GM12892 (cell line): Measurements from ENCODE around the gene ZNF319.

Experiments used
- DNase-seq: peaks from one replicate; pipeline ENCODE4 v3.0.0; 2011; ENCODE audit not compliant: insufficient read length
- FAIRE-seq: peaks from 2 replicates; lab custom pipeline; 2011; peaks lifted over from hg19 to GRCh38; lab: Jason Lieb, UNC
- POLR2A ChIP-seq: IDR thresholded peaks from 2 replicates; pipeline ENCODE4 v1.6.1; 2011; ENCODE audit warnings: low read depth, low read length, control low read depth
- POLR2AphosphoS5 ChIP-seq: IDR thresholded peaks from 2 replicates; pipeline ENCODE4 v1.6.1; 2011; ENCODE audit warnings: low read depth, low read length, control low read depth
- TAF1 ChIP-seq: IDR thresholded peaks from 2 replicates; pipeline ENCODE4 v1.6.1; 2011; ENCODE audit warnings: low read depth, mild to moderate bottlenecking, control low read depth, low read length, borderline replicate concordance

ZNF319 gene

GRCh38 chr16:57997176-57997527 is 3.3 kb downstream of the ZNF319 start:
- TF ChIP-seq POLR2A (no peak), POLR2AphosphoS5 (no peak), TAF1 (no peak)
- FAIRE-seq (no peak), DNase-seq (no peak)

DNA sequence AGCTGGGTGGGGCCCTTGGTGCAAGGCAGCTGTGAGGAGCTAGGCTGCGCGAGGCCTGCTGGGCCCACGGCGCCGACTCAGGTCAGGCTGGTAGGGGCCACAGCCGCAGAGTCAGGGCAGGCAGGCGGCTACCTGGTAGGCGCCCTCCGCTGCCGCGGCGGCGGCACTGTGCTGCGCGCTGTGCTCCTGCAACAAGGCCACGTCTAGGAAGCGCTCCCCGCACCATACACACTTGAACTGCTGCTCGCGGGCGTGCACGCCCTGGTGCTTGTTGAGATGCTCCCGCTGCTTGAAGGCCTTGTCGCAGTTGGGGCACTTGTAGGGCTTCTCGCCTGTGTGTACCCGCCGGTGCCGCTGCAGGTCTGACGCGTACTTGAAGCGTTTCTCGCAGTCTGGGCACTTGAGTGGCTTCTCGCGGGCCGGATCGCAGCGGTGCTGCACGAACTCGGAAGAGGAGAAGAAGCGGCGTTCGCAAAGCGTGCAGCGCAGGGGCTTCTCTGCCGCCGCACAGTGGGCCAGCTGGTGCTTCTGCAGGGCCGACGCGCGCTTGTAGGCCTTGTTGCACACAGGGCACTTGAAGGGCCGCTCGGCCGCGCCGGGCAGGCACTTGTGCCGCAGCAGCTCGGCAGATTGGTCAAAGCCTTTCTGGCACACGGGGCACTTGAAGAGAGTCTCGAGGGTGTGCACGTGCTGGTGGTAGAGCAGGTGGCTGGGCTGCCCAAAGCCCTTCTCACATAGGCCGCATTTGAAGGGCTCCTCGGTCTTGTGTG is 3.9 kb downstream of the ZNF319 start:
- TF ChIP-seq POLR2A (no peak), TAF1 (no peak), POLR2AphosphoS5 (no peak)
- FAIRE-seq (no peak), DNase-seq (no peak)

DNA sequence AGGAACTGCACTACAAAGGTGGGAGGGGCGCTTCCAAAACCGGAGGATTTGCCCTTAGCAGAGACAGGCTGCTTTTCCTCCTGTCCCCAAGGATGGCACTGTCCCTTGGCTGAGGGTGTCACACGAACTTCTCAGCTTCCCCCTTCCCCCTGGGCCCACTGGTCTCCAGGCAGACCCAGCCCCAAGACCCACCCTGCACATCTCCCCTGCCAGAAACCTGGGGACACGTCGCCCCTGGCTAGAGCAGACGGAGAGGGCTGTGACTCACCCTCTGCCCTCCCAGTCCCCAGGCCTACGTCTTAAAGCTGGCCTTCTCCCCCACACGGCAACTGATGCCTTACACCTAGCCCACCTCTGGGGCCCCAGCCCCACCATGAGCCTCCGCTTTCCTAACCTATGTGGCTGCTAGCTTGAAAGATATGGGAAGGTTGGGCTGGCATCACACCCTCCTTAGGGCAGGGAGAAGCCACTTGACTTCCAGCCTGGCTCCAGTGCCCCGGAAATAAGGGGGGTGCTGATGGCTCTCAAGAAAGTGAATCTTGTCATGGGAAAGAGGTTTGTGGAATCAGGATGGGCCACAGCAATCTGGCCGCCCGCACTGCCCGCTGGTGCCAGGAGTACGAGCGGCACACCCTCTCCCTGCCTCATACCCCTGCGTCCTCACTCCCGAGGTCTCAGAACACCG is 4.6 kb downstream of the ZNF319 start:
- no peak for TF ChIP-seq TAF1
- FAIRE-seq, result no peak

DNA sequence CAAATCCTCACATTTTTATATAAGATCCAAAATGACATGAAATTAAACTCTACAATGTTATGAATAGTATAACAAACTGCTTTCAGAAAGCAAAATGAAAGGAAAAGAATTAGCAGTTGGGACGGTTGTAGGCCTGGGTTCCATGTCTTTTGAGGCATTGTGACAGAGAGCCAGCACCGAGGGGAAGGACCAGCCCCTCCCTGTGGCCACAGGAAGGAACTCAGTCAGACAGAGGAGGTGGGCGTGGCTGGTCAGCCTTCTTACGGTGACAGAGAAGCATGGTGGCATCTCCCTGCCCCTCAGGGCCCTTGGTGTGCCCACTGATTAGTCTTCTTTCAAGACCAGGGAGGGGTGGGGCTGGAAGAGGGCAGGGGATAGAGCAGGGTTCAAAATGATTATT is 5.7 kb downstream of the ZNF319 start:
- FAIRE-seq, result peak; percentile 14
- TF ChIP-seq POLR2A (no peak), TAF1 (no peak), POLR2AphosphoS5 (no peak)
- peak; percentile 47 for DNase-seq

More for the DNA sequence above, 4.6 kb downstream of the ZNF319 start:
- no peak for DNase-seq

DNA sequence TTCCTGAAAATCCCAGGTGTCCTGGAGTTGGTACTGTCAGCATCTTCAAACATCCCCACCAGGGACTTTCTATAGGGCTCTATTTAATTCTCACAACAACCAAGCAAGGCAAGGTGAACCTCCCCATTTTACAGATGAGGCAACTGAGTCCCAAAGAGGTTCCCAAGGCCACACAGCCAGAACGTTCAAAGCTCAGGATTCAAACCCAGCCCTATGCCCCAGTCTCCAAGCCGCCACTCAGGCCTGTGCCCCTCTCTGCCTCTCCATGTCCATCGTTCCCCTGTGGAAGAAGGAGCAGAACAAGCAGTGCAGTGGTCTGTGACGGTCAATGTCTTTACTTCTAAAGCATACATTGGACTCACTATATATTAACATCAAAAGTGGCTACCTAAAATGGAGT is 6.1 kb downstream of the ZNF319 start:
- FAIRE-seq, result no peak
- DNase-seq, result no peak
- TF ChIP-seq TAF1, result no peak
- TF ChIP-seq POLR2A, result no peak
- no peak for TF ChIP-seq POLR2AphosphoS5

DNA sequence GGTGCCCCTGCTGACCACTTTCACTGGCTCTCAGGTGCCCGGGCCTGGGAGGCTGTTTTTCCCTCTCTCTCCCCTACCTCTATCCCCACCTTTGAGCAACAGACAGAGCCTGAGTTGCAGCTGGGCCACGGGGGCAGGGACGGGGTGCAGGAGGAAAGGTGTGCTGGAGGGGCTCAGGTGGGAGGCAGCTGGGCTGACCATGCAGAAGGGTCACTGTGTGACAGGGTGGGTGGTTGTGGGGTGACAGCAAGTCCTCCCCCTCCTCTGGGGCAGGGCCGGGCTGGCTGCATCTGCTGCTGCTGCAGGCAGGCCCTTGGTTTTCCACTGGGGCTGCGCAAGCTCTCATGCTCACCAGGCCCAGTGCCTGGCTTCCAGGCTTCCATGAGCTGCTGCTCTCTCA is 6.6 kb downstream of the ZNF319 start:
- TF ChIP-seq TAF1 (no peak), POLR2AphosphoS5 (no peak), POLR2A (no peak)
- DNase-seq (no peak), FAIRE-seq (no peak)

DNA sequence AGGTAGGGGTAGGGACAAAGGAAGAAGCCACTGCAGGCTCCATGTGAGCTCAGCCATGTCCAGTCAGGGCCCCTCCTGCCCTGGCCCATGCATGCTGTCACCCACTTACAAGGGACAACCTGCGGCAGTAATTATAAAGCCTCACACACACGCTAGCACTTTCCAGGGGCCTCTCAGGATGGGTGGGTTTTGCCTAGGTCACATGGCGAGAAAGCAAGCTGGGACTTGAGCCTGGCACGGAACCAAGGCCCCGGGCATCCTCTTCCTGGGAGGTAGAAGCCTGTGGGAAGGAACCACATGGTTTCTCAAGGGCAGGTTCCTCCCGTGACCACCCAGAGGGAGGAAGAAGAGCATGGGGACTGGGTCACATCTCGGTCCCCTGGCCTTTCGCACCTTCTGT is 7.0 kb downstream of the ZNF319 start:
- no peak for TF ChIP-seq POLR2A
- no peak for TF ChIP-seq TAF1
- TF ChIP-seq POLR2AphosphoS5, result no peak
- DNase-seq, result no peak
- no peak for FAIRE-seq

DNA sequence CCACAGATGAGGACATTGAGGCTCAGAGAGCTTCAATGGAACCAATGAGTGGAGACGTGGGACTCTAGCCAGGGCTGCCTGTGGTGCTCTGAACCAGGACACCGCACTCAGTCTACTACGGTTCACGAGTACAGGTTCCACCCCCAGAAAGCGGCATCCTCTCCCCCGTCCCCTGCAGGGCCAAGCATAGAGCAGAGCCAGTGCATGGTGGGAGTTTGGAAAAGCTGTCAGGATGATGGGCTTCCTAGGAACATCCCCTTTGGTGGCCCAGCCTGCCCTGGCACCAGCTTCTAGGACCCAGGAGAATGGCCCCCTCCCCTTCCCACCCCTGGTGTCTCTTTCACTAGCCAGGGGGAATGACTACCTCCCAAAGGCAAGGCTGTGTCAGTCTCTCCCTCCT is 8.4 kb downstream of the ZNF319 start:
- DNase-seq (no peak), FAIRE-seq (no peak)
- TF ChIP-seq POLR2A, result no peak
- TF ChIP-seq POLR2AphosphoS5, result no peak
- no peak for TF ChIP-seq TAF1

GRCh38 chr16:57991551-57992059 is 8.9 kb downstream of the ZNF319 start:
- TF ChIP-seq TAF1 (no peak), POLR2A (no peak), POLR2AphosphoS5 (no peak)
- DNase-seq (no peak), FAIRE-seq (no peak)

- TF ChIP-seq TAF1, result no peak
- TF ChIP-seq POLR2AphosphoS5, result no peak
- no peak for TF ChIP-seq POLR2A
- FAIRE-seq (no peak), DNase-seq (no peak)
Observed at GRCh38 chr16:57988929-57989328, 11.5 kb downstream of the ZNF319 start.

DNA sequence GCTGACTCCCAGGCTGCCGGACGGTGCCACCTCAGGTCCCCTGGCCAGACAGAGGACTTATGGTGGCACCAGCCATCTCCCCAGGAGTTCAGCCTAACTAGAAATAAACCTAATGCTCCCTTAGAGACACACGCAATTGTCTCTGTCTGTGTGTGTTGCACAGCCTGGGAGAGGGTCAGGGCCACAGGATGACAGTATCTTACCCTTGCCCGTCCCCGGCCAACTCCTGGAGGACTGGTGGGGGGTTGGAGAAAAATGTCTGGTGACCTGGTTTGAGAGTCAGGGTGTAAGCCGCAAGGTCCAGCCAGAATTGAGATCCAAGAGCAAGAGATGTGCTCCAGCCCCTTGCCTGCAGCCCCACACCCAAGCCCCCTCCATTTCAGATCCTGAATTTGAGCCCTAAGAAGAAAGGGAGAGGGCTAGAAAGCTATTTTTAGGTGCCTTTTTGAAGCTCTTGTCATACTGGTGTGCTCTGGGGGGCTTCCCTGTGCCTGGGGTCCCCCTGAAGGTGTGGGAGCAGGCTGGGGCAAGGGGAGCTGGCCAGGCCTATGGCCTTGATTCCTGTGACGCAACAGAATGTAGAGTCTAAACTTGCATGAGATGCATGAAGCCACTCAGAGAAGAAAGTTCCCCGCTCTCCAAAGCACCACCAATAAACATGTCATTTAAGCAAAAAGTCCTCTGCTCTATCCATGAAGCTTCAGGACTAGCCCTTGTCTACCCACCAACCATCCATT is 12.9 kb downstream of the ZNF319 start:
- no peak for FAIRE-seq
- TF ChIP-seq POLR2A (no peak), POLR2AphosphoS5 (no peak), TAF1 (no peak)
- no peak for DNase-seq

GRCh38 chr16:57986196-57986595 is 14.3 kb downstream of the ZNF319 start:
- DNase-seq (no peak), FAIRE-seq (no peak)
- no peak for TF ChIP-seq POLR2AphosphoS5
- no peak for TF ChIP-seq TAF1
- no peak for TF ChIP-seq POLR2A
